ACHN (cell line): ENCODE measurements around the gene TOM1.
A peak's percentile ranks its signal among the peaks of the same experiment; 100 is the strongest.
"Not testable (repeated sequence)": the region's sequence is repeated elsewhere in the genome, so short reads cannot be mapped to it uniquely, and the experiment has no call there.

Experiments
- DNase-seq: peaks from one replicate; pipeline ENCODE4 v3.0.0-alpha.2; 2015
- in situ Hi-C: cut with HindIII; loops from 2 replicates; pipeline ENCODE4 v1.10.0; 2017; ENCODE audit warnings: low sequenced_read_pairs, low pct_ligation_motif_present, low pct_unique_long_range_greater_than_20kb

The TOM1 gene

GRCh38 chr22:35379146-35379993, 79.7 kb downstream of the TOM1 start:
- in situ Hi-C loops = no loop called here
- DNase-seq = no peak

- in situ Hi-C loops = no loop called here
- no peak for DNase-seq
Observed at GRCh38 chr22:35380013-35380412, 80.3 kb downstream of the TOM1 start.

GRCh38 chr22:35380537-35381423, 81.1 kb downstream of the TOM1 start, which contains the start of gene HMOX1:
TSS of gene HMOX1 (plus strand) at chr22:35381096. CDS start at chr22:35381174, 78 bp downstream.
- in situ Hi-C loops = no loop called here
- DNase-seq = peak; percentile 79

GRCh38 chr22:35381424-35382009, 81.8 kb downstream of the TOM1 start:
- DNase-seq = no peak
- in situ Hi-C loops = no loop called here

GRCh38 chr22:35383679-35384071, 84.0 kb downstream of the TOM1 start:
- in situ Hi-C loops = no loop called here
- DNase-seq = no peak

- in situ Hi-C loops = no loop called here
- DNase-seq = no peak
Observed at GRCh38 chr22:35384527-35384926, 84.8 kb downstream of the TOM1 start.

GRCh38 chr22:35384975-35385588, 85.4 kb downstream of the TOM1 start:
- no peak for DNase-seq
- in situ Hi-C loops = no loop called here

GRCh38 chr22:35386670-35387288, 87.1 kb downstream of the TOM1 start:
- DNase-seq = no peak

GRCh38 chr22:35390933-35391332, 91.2 kb downstream of the TOM1 start:
- DNase-seq = no peak
- in situ Hi-C loops = no loop called here

More at GRCh38 chr22:35386670-35387288, 87.1 kb downstream of the TOM1 start:
- in situ Hi-C loops = no loop called here

GRCh38 chr22:35392357-35392756, 92.7 kb downstream of the TOM1 start:
- DNase-seq = no peak
- in situ Hi-C loops = no loop called here

- no peak for DNase-seq
- in situ Hi-C loops = no loop called here
Observed at GRCh38 chr22:35393116-35394010, 93.7 kb downstream of the TOM1 start.

- in situ Hi-C loops = no loop called here
- DNase-seq = no peak
Observed at GRCh38 chr22:35394011-35394312, 94.3 kb downstream of the TOM1 start.

GRCh38 chr22:35394810-35395563, 95.3 kb downstream of the TOM1 start:
- in situ Hi-C loops = no loop called here
- no peak for DNase-seq

- in situ Hi-C loops = not testable (repeated sequence)
Observed at GRCh38 chr22:35396622-35397021, 96.9 kb downstream of the TOM1 start.

GRCh38 chr22:35397095-35397904, 97.6 kb downstream of the TOM1 start:
- peak; percentile 78 for DNase-seq
- in situ Hi-C loops = no loop called here

More at GRCh38 chr22:35396622-35397021, 96.9 kb downstream of the TOM1 start:
- DNase-seq = not testable (repeated sequence)
